ENCODE results near the gene HOPX.
"Not testable (repeated sequence)": the region's sequence is repeated elsewhere in the genome, so short reads cannot be mapped to it uniquely, and the experiment has no call there.

The HOPX gene

DNA sequence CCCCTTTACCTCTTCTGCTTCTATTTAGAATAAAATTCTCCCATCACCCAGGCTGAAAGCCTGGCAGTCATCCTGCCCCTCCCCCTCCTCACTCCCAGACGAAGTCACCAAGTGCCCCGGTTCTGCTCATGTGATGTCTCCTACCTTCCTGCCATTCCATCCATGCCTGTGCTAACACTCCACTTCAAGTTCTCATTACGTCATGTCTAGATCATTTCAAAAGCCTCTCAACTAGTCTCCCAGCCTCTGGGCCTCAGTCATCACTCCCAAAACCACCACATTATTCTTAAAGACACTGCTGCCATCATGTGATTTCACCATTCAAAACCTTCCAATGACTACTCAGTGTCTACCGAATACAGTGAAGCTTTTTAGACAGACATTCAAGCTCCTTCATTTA lies 17.2 kb upstream of the HOPX start:
- Mint-ChIP-seq H3K9me3 (no peaks in the 10 kb centered on the region), H3K4me3 (no peak overlapping the region), H3K27ac (no peak overlapping the region), H3K36me3 (ENCODE audit: low read depth) (no peaks in the 10 kb centered on the region), H3K4me1 (peaks cover 4% of the 10 kb centered on the region), H3K27me3 (no peaks in the 10 kb centered on the region)
- DNase-seq (no peak), ATAC-seq (no peak)

DNA sequence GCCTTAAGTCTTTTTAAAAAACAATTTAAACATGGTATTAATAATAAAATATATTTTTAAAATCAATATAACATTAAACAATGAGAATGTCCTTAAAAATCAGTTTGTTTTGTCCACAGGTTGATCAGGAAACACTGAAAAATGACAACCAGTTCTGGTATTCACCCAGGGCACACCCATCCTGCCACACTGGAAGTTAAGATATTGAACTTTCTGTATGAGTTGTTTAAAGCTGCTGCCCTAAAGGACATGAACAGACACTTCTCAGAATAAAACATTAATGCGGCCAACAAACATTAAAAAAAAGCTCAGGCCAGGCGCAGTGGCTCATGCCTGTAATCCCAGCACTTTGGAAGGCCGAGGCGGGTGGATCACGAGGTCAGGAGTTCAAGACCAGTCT lies 15.0 kb upstream of the HOPX start:
- H3K27ac Mint-ChIP-seq: no peak overlapping the region
- no peaks in the 10 kb centered on the region for H3K36me3 Mint-ChIP-seq (ENCODE audit: low read depth)
- H3K4me3 Mint-ChIP-seq: no peak overlapping the region
- H3K27me3 Mint-ChIP-seq: no peaks in the 10 kb centered on the region
- DNase-seq (no peak), ATAC-seq (no peak)
- no peaks in the 10 kb centered on the region for H3K9me3 Mint-ChIP-seq
- H3K4me1 Mint-ChIP-seq: peaks cover 4% of the 10 kb centered on the region

DNA sequence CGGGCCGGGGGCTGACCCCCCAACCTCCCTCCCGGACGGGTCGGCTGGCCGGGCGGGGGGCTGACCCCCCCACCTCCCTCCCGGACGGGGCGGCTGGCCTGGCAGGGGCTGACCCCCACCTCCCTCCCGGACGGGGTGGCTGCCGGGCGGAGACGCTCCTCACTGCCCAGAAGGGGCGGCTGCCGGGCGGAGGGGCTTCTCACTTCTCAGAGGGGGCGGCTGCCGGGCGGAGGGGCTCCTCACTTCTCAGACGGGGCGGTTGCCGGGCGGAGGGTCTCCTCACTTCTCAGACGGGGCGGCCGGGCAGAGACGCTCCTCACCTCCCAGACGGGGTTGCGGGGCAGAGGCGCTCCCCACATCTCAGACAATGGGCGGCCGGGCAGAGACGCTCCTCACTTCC lies 12.4 kb upstream of the HOPX start:
- H3K36me3 Mint-ChIP-seq (ENCODE audit: low read depth); H3K27me3 Mint-ChIP-seq; H3K4me1 Mint-ChIP-seq; H3K4me3 Mint-ChIP-seq; H3K9me3 Mint-ChIP-seq; ATAC-seq; H3K27ac Mint-ChIP-seq; DNase-seq: not testable (repeated sequence)

DNA sequence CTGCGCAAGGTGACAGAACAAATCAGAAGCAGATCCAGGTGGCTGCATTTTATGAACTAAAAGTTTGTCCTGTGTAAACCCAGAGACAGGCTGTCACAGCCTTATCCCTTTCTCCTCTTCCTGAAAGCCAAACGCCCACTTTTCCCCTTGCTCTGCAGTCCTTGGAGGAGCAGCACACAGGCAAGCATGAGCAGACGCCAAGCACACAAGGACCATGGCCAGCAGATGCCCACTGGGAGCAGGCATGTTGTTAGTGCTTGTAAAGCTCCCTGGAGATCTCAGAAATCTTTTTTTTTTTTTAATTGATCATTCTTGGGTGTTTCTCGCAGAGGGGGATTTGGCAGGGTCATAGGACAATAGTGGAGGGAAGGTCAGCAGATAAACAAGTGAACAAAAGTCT lies 11.5 kb upstream of the HOPX start:
- H3K9me3 Mint-ChIP-seq: no peaks in the 10 kb centered on the region
- H3K4me3 Mint-ChIP-seq: no peak overlapping the region
- H3K36me3 Mint-ChIP-seq (ENCODE audit: low read depth): no peaks in the 10 kb centered on the region
- no peak overlapping the region for H3K27ac Mint-ChIP-seq
- ATAC-seq (no peak), DNase-seq (no peak)
- H3K4me1 Mint-ChIP-seq: peaks cover 2% of the 10 kb centered on the region
- no peaks in the 10 kb centered on the region for H3K27me3 Mint-ChIP-seq

DNA sequence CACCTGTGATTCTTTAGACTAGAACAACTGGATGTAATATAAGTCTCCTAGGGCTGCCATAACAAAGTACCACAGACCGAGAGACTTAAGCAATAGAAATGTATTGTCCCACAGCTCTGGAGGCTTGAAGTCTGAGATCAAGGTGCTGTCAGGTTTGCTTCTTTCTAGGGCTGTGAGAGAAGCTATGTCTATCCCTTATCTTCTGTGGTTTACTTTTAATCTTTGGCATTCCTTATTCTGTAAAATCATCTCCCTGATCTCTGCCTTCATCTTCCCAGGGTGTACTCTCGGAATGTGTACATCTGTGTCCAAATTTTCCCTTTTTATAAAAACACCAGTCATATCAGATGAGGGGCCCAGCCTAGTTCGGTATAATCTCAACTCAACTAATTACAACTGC lies 10.3 kb upstream of the HOPX start:
- no peaks in the 10 kb centered on the region for H3K36me3 Mint-ChIP-seq (ENCODE audit: low read depth)
- DNase-seq (no peak), ATAC-seq (no peak)
- peaks cover 1% of the 10 kb centered on the region for H3K4me1 Mint-ChIP-seq
- no peak overlapping the region for H3K4me3 Mint-ChIP-seq
- H3K27ac Mint-ChIP-seq: no peak overlapping the region
- no peaks in the 10 kb centered on the region for H3K27me3 Mint-ChIP-seq
- no peaks in the 10 kb centered on the region for H3K9me3 Mint-ChIP-seq

DNA sequence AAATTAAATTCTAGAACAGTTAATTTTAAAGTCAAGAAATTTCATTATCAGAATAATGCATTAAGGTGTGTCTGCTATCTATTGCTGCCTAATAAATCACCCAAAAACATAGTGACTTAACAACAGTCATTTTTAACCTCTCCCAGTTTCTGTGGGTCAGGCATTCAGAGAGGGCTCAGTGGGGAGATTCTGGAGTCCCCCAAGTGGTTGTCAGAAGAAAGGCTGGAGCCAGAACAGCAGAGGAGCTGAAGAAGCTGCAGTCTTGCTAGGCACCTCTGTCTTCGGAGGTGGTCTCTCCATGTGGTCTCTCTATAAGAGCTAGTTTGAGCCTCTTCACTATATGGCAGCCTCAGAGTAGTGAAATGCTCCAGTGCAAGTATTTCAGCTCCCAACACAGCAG lies 9.3 kb upstream of the HOPX start:
- DNase-seq: no peak
- H3K4me3 Mint-ChIP-seq: no peak overlapping the region
- H3K27me3 Mint-ChIP-seq: no peaks in the 10 kb centered on the region
- H3K36me3 Mint-ChIP-seq (ENCODE audit: low read depth): no peaks in the 10 kb centered on the region
- ATAC-seq: peak; percentile 33
- H3K9me3 Mint-ChIP-seq: no peaks in the 10 kb centered on the region
- peaks cover 1% of the 10 kb centered on the region for H3K4me1 Mint-ChIP-seq
- no peak overlapping the region for H3K27ac Mint-ChIP-seq

DNA sequence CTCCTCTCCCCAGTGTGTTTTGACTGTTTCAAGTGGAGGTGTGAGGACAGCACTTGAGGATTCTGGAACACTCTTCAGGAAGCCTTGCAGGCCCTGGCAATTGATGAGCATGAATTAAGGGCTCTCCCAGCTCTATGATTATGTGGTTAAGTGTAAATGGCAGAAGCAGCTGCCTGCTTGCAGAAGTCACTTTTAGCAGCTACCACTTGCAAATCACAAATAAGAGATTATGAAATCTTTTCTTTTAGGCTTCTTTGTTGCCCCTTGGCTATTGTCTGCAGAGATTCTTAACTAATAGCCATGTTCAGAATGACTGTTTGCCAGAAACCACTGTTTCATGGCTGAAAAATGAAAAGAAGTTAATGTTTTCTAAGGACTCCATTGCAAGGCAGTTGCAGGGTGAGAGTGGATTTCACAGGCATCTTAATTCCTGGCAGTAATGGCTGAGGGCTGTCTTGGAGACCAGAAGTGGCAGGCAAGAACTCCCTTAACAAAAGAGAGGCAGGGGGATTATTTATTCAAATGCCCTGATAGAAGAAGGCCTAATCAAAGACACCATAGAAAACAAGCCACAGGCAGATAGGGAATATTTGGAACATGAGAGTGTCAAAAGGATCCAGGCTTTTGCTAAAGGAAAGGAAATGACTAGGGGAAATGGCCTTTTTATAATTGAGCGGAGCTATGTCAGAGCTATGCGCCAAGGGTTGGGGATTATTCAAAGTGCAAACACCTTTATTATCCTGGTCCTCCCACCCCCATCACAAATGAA lies 8.3 kb upstream of the HOPX start:
- no peak overlapping the region for H3K27ac Mint-ChIP-seq
- H3K4me1 Mint-ChIP-seq: peaks cover 1% of the 10 kb centered on the region
- no peaks in the 10 kb centered on the region for H3K36me3 Mint-ChIP-seq (ENCODE audit: low read depth)
- H3K27me3 Mint-ChIP-seq: peaks cover 2% of the 10 kb centered on the region
- DNase-seq: no peak
- H3K4me3 Mint-ChIP-seq: no peak overlapping the region
- no peaks in the 10 kb centered on the region for H3K9me3 Mint-ChIP-seq
- no peak for ATAC-seq

DNA sequence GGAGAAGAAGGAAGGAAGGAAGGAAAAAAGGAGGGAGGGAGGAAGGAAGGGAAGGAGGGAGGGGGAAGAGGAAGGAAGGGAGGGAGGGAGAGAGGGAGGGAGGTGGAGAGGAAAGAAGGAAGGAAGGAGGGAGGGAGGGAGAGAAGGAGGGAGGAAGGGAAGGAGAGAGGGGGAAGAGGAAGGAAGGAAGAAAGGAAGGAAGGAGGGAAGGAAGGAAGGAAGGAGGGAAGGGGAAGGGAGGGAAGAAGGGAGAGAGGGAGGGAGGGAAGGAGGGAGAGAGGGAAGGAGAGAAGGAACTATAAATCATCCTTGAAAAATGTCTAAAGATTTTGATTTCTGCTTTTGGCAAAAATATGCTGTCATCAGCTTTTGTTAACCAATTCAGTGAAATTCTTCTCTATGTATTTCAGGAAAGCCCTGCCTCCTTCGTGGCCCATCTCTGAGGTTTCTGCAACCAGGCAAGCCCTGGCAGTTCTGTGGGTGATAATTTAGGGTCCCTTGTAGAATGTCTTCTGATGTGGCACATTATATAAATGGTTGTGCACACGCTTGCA lies 7.1 kb upstream of the HOPX start:
- no peak overlapping the region for H3K4me3 Mint-ChIP-seq
- peaks cover 8% of the 10 kb centered on the region for H3K4me1 Mint-ChIP-seq
- ATAC-seq (no peak), DNase-seq (no peak)
- no peaks in the 10 kb centered on the region for H3K9me3 Mint-ChIP-seq
- H3K27ac Mint-ChIP-seq: no peak overlapping the region
- H3K27me3 Mint-ChIP-seq: peaks cover 12% of the 10 kb centered on the region
- no peaks in the 10 kb centered on the region for H3K36me3 Mint-ChIP-seq (ENCODE audit: low read depth)

DNA sequence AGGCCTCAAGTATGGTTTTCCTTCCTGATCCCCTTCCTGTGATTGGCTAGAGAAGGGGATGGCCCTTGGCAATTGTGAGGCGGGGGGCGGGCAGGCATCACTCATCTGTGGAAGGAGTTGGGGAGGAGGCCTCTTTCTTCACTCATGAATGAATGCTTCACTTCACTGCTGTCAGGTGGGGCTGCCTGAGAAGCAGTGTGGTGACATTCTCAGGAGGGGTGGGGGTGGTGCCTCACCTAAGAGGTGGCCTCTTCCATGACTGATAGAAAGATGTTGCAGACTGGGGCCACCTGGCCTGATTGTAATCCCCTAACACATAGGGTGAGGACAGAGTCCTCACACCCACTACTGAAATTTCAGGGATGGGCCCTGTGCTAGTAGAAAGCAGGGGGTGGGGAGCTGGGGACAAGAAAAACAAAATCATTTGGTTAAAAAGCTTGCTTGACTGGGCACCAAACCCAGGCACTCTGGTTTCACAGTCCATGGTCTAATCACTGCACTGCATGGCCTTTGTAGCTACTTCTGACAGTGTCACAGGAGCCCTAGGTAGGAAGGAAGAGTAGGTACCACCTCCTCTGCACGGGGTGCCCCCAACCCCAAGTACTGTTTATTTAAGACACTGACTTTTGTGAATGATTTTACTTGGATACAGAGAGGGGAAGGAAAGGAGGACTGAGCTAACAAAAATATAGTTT lies 5.6 kb upstream of the HOPX start:
- Mint-ChIP-seq H3K9me3 (no peaks in the 10 kb centered on the region), H3K27ac (peak overlapping the region; percentile 11), H3K4me3 (no peak overlapping the region), H3K4me1 (peaks cover 16% of the 10 kb centered on the region), H3K27me3 (peaks cover 13% of the 10 kb centered on the region), H3K36me3 (ENCODE audit: low read depth) (no peaks in the 10 kb centered on the region)
- no peak for ATAC-seq
- no peak for DNase-seq

DNA sequence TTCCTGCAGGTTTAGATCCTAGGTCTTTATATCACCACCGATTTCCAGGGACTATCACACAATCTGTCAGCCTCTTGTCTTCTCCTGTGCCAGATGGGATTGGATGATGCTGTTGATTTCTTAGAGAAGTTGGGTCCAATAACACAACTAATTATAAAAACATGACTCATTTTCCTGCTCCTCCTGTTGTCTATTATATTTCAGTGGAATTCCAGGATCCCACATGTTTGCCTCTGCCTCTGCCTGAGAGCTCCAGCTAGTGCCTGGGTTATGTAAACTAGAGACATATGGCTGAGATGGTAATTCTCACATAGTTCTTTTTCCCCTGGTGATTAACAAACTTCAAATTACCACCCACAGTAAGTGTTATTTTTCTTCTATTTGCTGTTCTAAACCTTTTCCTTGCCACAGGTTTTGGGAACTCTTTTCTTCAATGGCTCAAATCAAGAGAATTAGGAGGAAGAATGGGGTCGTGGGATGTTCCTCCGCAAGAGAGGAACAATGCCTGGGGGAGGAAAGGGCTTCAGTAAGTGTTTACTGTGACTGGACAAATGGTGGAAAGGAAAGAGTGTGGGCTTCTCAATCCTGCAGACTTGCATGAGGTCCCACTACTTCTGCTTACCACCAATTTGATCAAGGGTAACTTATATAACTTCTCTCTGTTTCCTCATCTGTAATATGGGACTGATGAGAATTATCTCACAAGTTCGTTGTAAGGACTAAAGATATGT lies 3.4 kb upstream of the HOPX start:
- peaks cover 30% of the 10 kb centered on the region for H3K4me1 Mint-ChIP-seq
- no peak overlapping the region for H3K27ac Mint-ChIP-seq
- no peak for DNase-seq

DNA sequence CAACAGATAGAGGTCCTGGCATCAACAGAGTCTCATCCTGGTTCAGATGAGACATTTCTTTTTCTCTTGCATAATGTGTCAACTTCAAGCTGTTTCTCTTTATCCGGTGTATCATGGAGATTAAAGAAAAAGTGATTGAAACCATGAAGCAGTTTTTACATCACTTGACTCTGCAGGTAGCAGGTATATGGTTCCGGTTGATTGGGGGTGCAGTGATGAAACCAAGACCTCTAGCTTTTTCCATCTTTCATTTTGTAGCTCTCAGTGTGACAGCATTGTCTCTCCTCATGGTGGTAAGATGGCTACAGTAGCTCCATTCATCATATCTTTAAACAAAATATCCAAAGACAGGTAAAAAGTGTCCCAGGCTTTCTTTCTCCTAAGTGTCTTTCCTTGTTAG lies 2.4 kb upstream of the HOPX start:
- no peak for ATAC-seq
- Mint-ChIP-seq H3K27me3 (peaks cover 21% of the 10 kb centered on the region), H3K36me3 (ENCODE audit: low read depth) (no peaks in the 10 kb centered on the region), H3K27ac (peak overlapping the region; percentile 28), H3K4me3 (no peak overlapping the region), H3K4me1 (peaks cover 30% of the 10 kb centered on the region), H3K9me3 (no peaks in the 10 kb centered on the region)
- DNase-seq: no peak

More for the DNA sequence above, 3.4 kb upstream of the HOPX start:
- Mint-ChIP-seq H3K36me3 (ENCODE audit: low read depth) (no peaks in the 10 kb centered on the region), H3K9me3 (no peaks in the 10 kb centered on the region), H3K27me3 (peaks cover 21% of the 10 kb centered on the region), H3K4me3 (no peak overlapping the region)
- no peak for ATAC-seq

DNA sequence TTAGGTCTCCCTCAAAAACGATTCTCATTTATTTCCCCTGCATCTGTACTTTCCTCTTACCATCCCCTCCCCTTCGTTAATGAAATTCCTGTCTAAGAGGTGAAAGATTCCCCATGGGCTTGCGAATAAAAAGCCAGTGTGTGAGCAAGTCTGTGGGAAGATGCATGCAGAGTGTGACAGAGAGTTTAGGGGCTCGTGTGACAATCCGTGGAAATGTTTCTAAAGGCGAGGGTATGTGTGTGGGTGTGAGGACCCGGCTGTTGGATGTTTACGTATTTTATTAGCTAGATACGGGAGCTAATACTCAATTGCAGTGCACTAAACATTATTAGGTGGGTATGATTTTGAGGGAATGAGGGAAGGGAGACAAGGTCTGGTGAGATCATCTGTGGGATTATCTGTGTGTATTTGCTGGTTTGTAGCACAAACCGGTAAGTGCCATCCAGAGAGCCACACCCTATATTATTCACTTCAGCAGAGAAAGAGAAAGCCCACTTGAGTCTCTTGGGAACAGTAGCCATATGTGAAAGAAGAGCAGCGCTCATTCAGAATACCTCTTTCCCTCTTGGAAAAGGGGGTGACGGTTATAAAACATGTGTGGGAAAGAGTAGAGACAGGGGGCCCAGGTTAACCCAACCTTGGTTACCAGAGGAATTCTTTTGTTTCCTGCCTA lies 893 bp upstream of the HOPX start:
- Mint-ChIP-seq H3K9me3 (no peaks in the 10 kb centered on the region), H3K4me1 (peaks cover 29% of the 10 kb centered on the region), H3K27ac (peak overlapping the region; percentile 61), H3K36me3 (ENCODE audit: low read depth) (no peaks in the 10 kb centered on the region), H3K4me3 (peak overlapping the region; percentile 48), H3K27me3 (peaks cover 21% of the 10 kb centered on the region)
- ATAC-seq: no peak
- no peak for DNase-seq

DNA sequence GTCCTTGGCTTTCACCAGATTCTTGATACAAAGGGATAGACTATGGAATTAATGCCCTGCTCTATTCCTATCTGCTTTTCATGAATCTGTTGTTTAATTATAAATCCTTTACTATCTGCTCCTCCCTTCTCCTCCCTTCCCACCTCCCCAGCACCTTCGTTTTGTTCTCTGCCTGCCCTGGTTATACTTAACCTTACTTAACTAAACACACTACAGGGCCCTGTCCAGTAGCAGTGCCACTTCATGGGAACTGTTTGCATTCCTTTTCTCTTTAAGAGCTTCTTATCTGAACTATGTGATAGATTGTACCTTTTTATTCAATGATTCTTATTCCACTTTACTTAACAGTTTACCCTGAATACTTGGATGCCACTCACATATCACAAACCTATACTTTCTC lies 830 bp downstream of the HOPX start:
- peaks cover 23% of the 10 kb centered on the region for H3K27me3 Mint-ChIP-seq
- H3K4me1 Mint-ChIP-seq: peaks cover 29% of the 10 kb centered on the region
- H3K27ac Mint-ChIP-seq: no peak overlapping the region
- H3K36me3 Mint-ChIP-seq (ENCODE audit: low read depth): no peaks in the 10 kb centered on the region
- H3K4me3 Mint-ChIP-seq: no peak overlapping the region
- ATAC-seq (no peak), DNase-seq (no peak)
- H3K9me3 Mint-ChIP-seq: no peaks in the 10 kb centered on the region

DNA sequence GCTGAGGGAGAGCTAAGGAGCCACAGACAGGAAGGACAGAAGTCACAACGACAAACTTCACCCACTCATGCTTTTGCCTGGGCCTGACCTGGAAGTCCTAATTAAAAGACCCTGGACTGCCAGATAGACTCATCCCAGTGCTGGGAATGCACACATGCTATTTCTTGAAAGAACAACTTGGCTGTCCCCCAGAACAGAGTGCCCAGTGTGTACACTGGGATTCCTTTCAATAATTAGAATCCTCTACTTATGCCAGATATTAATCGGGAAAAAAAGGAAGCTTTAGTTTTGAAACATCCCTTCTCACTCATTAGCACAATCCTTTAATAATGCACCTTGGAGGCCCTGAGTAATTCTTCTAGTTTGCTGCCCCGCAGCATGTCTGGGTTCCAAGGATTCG lies 3.4 kb downstream of the HOPX start:
- Mint-ChIP-seq H3K9me3 (no peaks in the 10 kb centered on the region), H3K27ac (no peak overlapping the region), H3K27me3 (peaks cover 13% of the 10 kb centered on the region), H3K4me1 (peaks cover 20% of the 10 kb centered on the region), H3K36me3 (ENCODE audit: low read depth) (no peaks in the 10 kb centered on the region), H3K4me3 (no peak overlapping the region)
- no peak for ATAC-seq
- no peak for DNase-seq

All from activated naive CD8-positive, alpha-beta T cell treated with anti-CD3 and anti-CD28 coated beads, Interleukin-2, amount 50 U/mL, for 24 hours (primary cell).